Activated CD4-positive, alpha-beta T cell treated with anti-CD3 and anti-CD28 coated beads, Interleukin-2, amount 50 U/mL, for 16 hours (primary cell): ENCODE measurements around the gene LCE5A.
"Not testable (repeated sequence)": the region's sequence is repeated elsewhere in the genome, so short reads cannot be mapped to it uniquely, and the experiment has no call there.

Source experiments
- DNase-seq: peaks from one replicate; pipeline ENCODE4 v3.0.0-alpha.2; 2020

Gene LCE5A

GRCh38 chr1:152517237-152517811 lies 6.7 kb downstream of the LCE5A start:
- no peak for DNase-seq

- DNase-seq, result no peak
Observed at GRCh38 chr1:152519851-152520250, 9.2 kb downstream of the LCE5A start.

- DNase-seq, result no peak
Observed at GRCh38 chr1:152520561-152521090, 10.0 kb downstream of the LCE5A start.

GRCh38 chr1:152525080-152525641 lies 14.6 kb downstream of the LCE5A start:
- DNase-seq, result no peak

GRCh38 chr1:152533327-152533938 lies 22.8 kb downstream of the LCE5A start:
- DNase-seq, result peak; percentile 55

- DNase-seq, result no peak
Observed at GRCh38 chr1:152535774-152536173, 25.2 kb downstream of the LCE5A start.

GRCh38 chr1:152537496-152537895 lies 26.9 kb downstream of the LCE5A start:
- DNase-seq, result no peak

- DNase-seq, result no peak
Observed at GRCh38 chr1:152539901-152540300, 29.3 kb downstream of the LCE5A start.

- peak; percentile 8 for DNase-seq
Observed at GRCh38 chr1:152543820-152544219, 33.2 kb downstream of the LCE5A start.

- no peak for DNase-seq
Observed at GRCh38 chr1:152546704-152547103, 36.1 kb downstream of the LCE5A start.

GRCh38 chr1:152548358-152548757 lies 37.8 kb downstream of the LCE5A start:
- DNase-seq, result not testable (repeated sequence)
